HCT116 (cell line): Measurements from ENCODE around the gene FOXL2NB. TPM values are rescaled to one million over a fixed set of nuclear protein-coding genes. Genes with fewer than 3 reads are reported as not detected.

Source experiments
- ATAC-seq: fragments of 200-7000 bp; cut with Tn5 transposase; 2 replicates; pipeline ENCODE4 v1.9.1; 2020; ENCODE audit warnings: mild to moderate bottlenecking, moderate library complexity
- BruUV-seq: library from RNA; stranded (reverse); fragments of 400-500 nt; replicated peaks from 2 replicates; lab custom pipeline; 2021; lab: Mats Ljungman, UMichigan
- CTCF ChIA-PET: fragments of 300-600 bp; sonication (Branson Sonifier 250); formaldehyde crosslinking; loops from one replicate; lab custom pipeline; 2021; ENCODE audit warnings: antibody characterized with exemption; lab: Charles Lee
- POLR2A ChIA-PET: fragments of 300-600, 350-600 bp; sonication (Branson Sonifier 250); formaldehyde crosslinking; loops from one replicate; lab custom pipeline; 2021; ENCODE audit warnings: antibody characterized with exemption; lab: Charles Lee
- RAD21 ChIA-PET, 2 experiments: fragments of 300-600 bp; sonication (Branson Sonifier 250); formaldehyde crosslinking; loops; one replicate each; lab custom pipeline; 2023; ENCODE audit warnings: low total read pairs in 2 of 2; ENCODE audit not compliant: uncharacterized antibody in 2 of 2, unreplicated experiment in 2 of 2, low non-redundant PET in 1 of 2; lab: Charles Lee
- DNase-seq: peaks from one replicate; pipeline ENCODE4 v3.0.0-alpha.2; 2010; ENCODE audit warnings: low read depth, low spot score
- H2AFZ ChIP-seq: fragments of 200-600 bp; shearing (Covaris generic), sonication (generic); 2 replicates; pipeline ENCODE4 v1.6.1; 2017; ENCODE audit warnings: low read depth, mixed run types, mixed read lengths, antibody characterized with exemption, low read length; ENCODE audit not compliant: poor library complexity, severe bottlenecking
- H3K27ac ChIP-seq: 2 replicates; pipeline ENCODE4 v1.5.1; 2012; ENCODE audit warnings: low read depth, low read length
- H3K27me3 ChIP-seq: fragments of 200-600 bp; sonication (generic); 2 replicates; pipeline ENCODE4 v1.6.1; 2016; ENCODE audit warnings: mixed run types, low read length, mixed read lengths; ENCODE audit not compliant: insufficient read depth
- H3K36me3 ChIP-seq, 2 experiments: fragments of 200-500 bp in 1 of 2; fragments of 200-600 bp in 1 of 2; sonication (Bioruptor generic) in 1 of 2; sonication (generic) in 1 of 2; 2 replicates each; pipeline versions ENCODE4 v1.5.1 to v1.6.1; 2014 to 2016; ENCODE audit warnings: low read length in 2 of 2, inconsistent platforms in 1 of 2, mixed read lengths in 1 of 2, mixed run types in 1 of 2; ENCODE audit not compliant: insufficient read depth in 2 of 2, control insufficient read depth in 1 of 2
- H3K4me1 ChIP-seq, 2 experiments: fragments of 200-600 bp in 1 of 2; sonication (generic) in 1 of 2; 2 replicates each; pipeline versions ENCODE4 v1.5.1 to v1.6.1; 2012 to 2017; ENCODE audit warnings: low read length in 2 of 2, inconsistent platforms in 1 of 2, mild to moderate bottlenecking in 1 of 2, mixed read lengths in 1 of 2, mixed run types in 1 of 2, moderate library complexity in 1 of 2; ENCODE audit not compliant: insufficient read depth in 2 of 2, control insufficient read depth in 1 of 2
- H3K4me2 ChIP-seq: fragments of 200-600 bp; sonication (generic); 2 replicates; pipeline ENCODE4 v1.6.1; 2017; ENCODE audit warnings: mixed run types, low read length, mixed read lengths
- H3K4me3 ChIP-seq, 2 experiments: fragments of 200-600 bp in 1 of 2; sonication (generic) in 1 of 2; replicated peaks in 1 of 2; 2 replicates each; pipeline ENCODE4 v1.5.1; 2011 to 2016; ENCODE audit warnings: low read length in 2 of 2, control low read depth in 1 of 2, low read depth in 1 of 2, mild to moderate bottlenecking in 1 of 2, mixed read lengths in 1 of 2, mixed run types in 1 of 2
- H3K79me2 ChIP-seq: fragments of 200-600 bp; sonication (generic); 2 replicates; pipeline ENCODE4 v1.6.1; 2017; ENCODE audit warnings: mild to moderate bottlenecking, mixed run types, low read length, moderate library complexity, mixed read lengths; ENCODE audit not compliant: insufficient read depth
- H3K9ac ChIP-seq: fragments of 200-600 bp; sonication (generic); 2 replicates; pipeline ENCODE4 v1.6.1; 2016; ENCODE audit warnings: low read length, mixed read lengths
- H3K9me2 ChIP-seq: fragments of 200-600 bp; sonication (generic), shearing (Covaris generic); 2 replicates; pipeline ENCODE4 v1.6.1; 2017; ENCODE audit warnings: mixed run types, mild to moderate bottlenecking, moderate library complexity; ENCODE audit not compliant: insufficient read depth
- H3K9me3 ChIP-seq, 2 experiments: fragments of 200-500 bp in 1 of 2; fragments of 200-600 bp in 1 of 2; sonication (Bioruptor generic) in 1 of 2; sonication (generic) in 1 of 2; 2 replicates each; pipeline ENCODE4 v1.6.1; 2014 to 2017; ENCODE audit warnings: low read length in 2 of 2, mixed read lengths in 2 of 2, inconsistent platforms in 1 of 2, low read depth in 1 of 2, mild to moderate bottlenecking in 1 of 2, mixed run types in 1 of 2, moderate library complexity in 1 of 2; ENCODE audit not compliant: control insufficient read depth in 1 of 2, insufficient read depth in 1 of 2
- H4K20me1 ChIP-seq: fragments of 200-600 bp; sonication (generic), shearing (Covaris generic); 2 replicates; pipeline ENCODE4 v1.6.1; 2017; ENCODE audit warnings: mixed run types, mild to moderate bottlenecking, moderate library complexity; ENCODE audit not compliant: insufficient read depth
- CEBPB ChIP-seq: IDR thresholded peaks from 2 replicates; pipeline ENCODE4 v1.6.1; 2012; ENCODE audit warnings: low read depth
- EGR1 ChIP-seq: IDR thresholded peaks from 2 replicates; pipeline ENCODE4 v1.6.1; 2012; ENCODE audit warnings: low read depth
- ELF1 ChIP-seq: IDR thresholded peaks from 2 replicates; pipeline ENCODE4 v1.6.1; 2012; ENCODE audit warnings: low read depth, borderline replicate concordance
- EZH2 ChIP-seq: fragments of 200-600 bp; sonication (generic); IDR thresholded peaks from 2 replicates; pipeline ENCODE4 v1.6.1; 2017; ENCODE audit warnings: antibody characterized with exemption, mixed run types
- FOSL1 ChIP-seq: IDR thresholded peaks from 2 replicates; pipeline ENCODE4 v1.6.1; 2012; ENCODE audit warnings: low read depth
- POLR2A ChIP-seq: IDR thresholded peaks from 2 replicates; pipeline ENCODE4 v1.7.0; 2011; ENCODE audit warnings: borderline replicate concordance; ENCODE audit not compliant: insufficient read depth, insufficient read length; ENCODE audit errors: extremely low read depth
- POLR2AphosphoS5 ChIP-seq: IDR thresholded peaks from 2 replicates; pipeline ENCODE4 v1.6.1; 2011; ENCODE audit warnings: mild to moderate bottlenecking, low read depth, low read length, moderate library complexity
- RAD21 ChIP-seq: IDR thresholded peaks from 2 replicates; pipeline ENCODE4 v1.6.1; 2012; ENCODE audit warnings: low read depth, mild to moderate bottlenecking
- SIN3A ChIP-seq: IDR thresholded peaks from 2 replicates; pipeline ENCODE4 v1.6.1; 2012; ENCODE audit warnings: low read depth
- SP1 ChIP-seq: IDR thresholded peaks from 2 replicates; pipeline ENCODE4 v1.6.1; 2012; ENCODE audit warnings: low read depth
- SRF ChIP-seq: IDR thresholded peaks from 2 replicates; pipeline ENCODE4 v1.6.1; 2012; ENCODE audit warnings: low read depth
- TCF7L2 ChIP-seq: IDR thresholded peaks from 2 replicates; pipeline ENCODE4 v1.7.0; 2011; ENCODE audit warnings: borderline replicate concordance, inconsistent platforms; ENCODE audit not compliant: insufficient read depth, insufficient read length; ENCODE audit errors: extremely low read depth
- YY1 ChIP-seq: IDR thresholded peaks from 2 replicates; pipeline ENCODE4 v1.6.1; 2011; ENCODE audit warnings: low read length, low read depth, moderate library complexity, mild to moderate bottlenecking; ENCODE audit not compliant: insufficient replicate concordance; ENCODE audit errors: extremely low read depth
- ZFX ChIP-seq: fragments of 450-650 bp; IDR thresholded peaks from 2 replicates; pipeline ENCODE4 v1.6.1; 2017
- ZNF274 ChIP-seq: fragments of 200-500 bp; sonication (Bioruptor generic); IDR thresholded peaks from 2 replicates; pipeline ENCODE4 v1.6.1; 2014; ENCODE audit warnings: mild to moderate bottlenecking, low read depth, low read length, inconsistent platforms
- intact Hi-C: fragments of 100-400 bp; cut with micrococcal nuclease; formaldehyde crosslinking; loops from 2 replicates; pipeline ENCODE4 v1.10.0; 2022
- total RNA-seq: library from RNA; stranded (reverse); gene quantifications from one replicate; pipeline ENCODE4 v1.2.1, GENCODE V29; 2021; ENCODE audit not compliant: unreplicated experiment
- TF ChIP-seq, protein P1 (sequence below): IDR thresholded peaks from 2 replicates; pipeline ENCODE4 v1.6.1; 2011; ENCODE audit warnings: mild to moderate bottlenecking, low read length, moderate library complexity; ENCODE audit not compliant: insufficient replicate concordance; ENCODE audit errors: extremely low read depth
- TF ChIP-seq, protein P2 (sequence below): IDR thresholded peaks from 2 replicates; pipeline ENCODE4 v1.6.1; 2012

The FOXL2NB gene
- total RNA-seq, 1 experiment from 2014 or later: 0.93 TPM

DNA sequence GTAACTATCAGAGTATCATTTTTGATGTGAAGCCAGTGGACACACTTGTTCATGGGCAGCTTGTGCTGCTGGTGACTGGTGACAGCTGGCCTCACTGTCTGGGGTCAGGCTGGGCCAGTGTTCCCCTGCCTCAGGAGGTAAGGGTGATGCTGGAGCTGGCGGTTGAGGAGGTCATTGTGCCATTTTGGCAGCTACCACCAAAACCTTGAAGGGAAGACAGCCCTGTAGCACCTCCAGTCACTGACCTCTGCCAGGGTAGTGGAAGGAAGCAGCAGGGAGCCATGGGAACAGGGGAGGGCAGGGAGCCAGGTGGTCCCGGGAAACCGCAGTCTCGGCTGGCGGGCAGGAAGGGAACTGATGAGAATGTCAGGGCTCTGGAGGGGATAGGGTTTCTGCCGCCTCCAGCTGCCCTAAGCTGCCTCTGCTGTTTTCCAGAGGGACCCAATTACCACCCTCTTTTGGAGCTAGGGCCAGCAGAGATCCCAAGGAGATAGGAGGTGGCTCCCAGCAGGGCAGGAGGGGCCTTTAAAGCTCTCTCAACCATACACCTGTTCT is 24.8 kb downstream of the FOXL2NB start:
- CTCF ChIA-PET: interaction anchor here (1.1 to 1.3 kb wide), 2 partner anchors 11 to 36 kb away, joined by 3 to 4 read pairs; no protein-coding TSS in a partner anchor

More for the DNA sequence above, 24.8 kb downstream of the FOXL2NB start:
- POLR2A ChIA-PET: no interaction called here
- Histone ChIP-seq H3K4me2 (no peak overlapping the region), H3K9me2 (no peaks in the 10 kb centered on the region), H3K4me1 (peaks cover 0 to 7% of the 10 kb centered on the region in 2 experiments; a peak in 1 of 4 replicates), H3K27me3 (no peaks in the 10 kb centered on the region), H3K27ac (no peak overlapping the region), H3K36me3 (no peaks in the 10 kb centered on the region)
- DNase-seq (no peak), ATAC-seq (no peak)
- intact Hi-C loops: no loop called here
- TF ChIP-seq SIN3A (no peak), POLR2AphosphoS5 (no peak), TCF7L2 (no peak), EGR1 (no peak), CEBPB (no peak), ZFX (no peak), YY1 (no peak), ELF1 (no peak), POLR2A (no peak), SP1 (no peak), SRF (no peak), RAD21 (no peak), EZH2 (no peak), FOSL1 (no peak), ZNF274 (no peak)
- TF ChIP-seq, protein P1, sequence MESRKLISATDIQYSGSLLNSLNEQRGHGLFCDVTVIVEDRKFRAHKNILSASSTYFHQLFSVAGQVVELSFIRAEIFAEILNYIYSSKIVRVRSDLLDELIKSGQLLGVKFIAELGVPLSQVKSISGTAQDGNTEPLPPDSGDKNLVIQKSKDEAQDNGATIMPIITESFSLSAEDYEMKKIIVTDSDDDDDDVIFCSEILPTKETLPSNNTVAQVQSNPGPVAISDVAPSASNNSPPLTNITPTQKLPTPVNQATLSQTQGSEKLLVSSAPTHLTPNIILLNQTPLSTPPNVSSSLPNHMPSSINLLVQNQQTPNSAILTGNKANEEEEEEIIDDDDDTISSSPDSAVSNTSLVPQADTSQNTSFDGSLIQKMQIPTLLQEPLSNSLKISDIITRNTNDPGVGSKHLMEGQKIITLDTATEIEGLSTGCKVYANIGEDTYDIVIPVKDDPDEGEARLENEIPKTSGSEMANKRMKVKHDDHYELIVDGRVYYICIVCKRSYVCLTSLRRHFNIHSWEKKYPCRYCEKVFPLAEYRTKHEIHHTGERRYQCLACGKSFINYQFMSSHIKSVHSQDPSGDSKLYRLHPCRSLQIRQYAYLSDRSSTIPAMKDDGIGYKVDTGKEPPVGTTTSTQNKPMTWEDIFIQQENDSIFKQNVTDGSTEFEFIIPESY: no peak
- TF ChIP-seq, protein P2, sequence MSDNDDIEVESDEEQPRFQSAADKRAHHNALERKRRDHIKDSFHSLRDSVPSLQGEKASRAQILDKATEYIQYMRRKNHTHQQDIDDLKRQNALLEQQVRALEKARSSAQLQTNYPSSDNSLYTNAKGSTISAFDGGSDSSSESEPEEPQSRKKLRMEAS: no peak
- TF ChIP-seq, all 23 proteins: peak for 0
- Histone ChIP-seq H3K9ac (no peak overlapping the region), H3K79me2 (no peaks in the 10 kb centered on the region), H4K20me1 (no peaks in the 10 kb centered on the region), H2AFZ (no peak overlapping the region), H3K4me3 (no peak overlapping the region), H3K9me3 (no peaks in the 10 kb centered on the region)
- BruUV-seq: no TSS peak
- RAD21 ChIA-PET: no interaction called here
